LNCAP (cell line): ENCODE results near the gene MYCBP2.

Experiments used
- TF ChIP-seq, protein P1 (sequence below): fragments of 450-650 bp; IDR thresholded peaks from 2 replicates; pipeline ENCODE4 v1.5.1; 2017; ENCODE audit warnings: mild to moderate bottlenecking

The MYCBP2 gene

DNA sequence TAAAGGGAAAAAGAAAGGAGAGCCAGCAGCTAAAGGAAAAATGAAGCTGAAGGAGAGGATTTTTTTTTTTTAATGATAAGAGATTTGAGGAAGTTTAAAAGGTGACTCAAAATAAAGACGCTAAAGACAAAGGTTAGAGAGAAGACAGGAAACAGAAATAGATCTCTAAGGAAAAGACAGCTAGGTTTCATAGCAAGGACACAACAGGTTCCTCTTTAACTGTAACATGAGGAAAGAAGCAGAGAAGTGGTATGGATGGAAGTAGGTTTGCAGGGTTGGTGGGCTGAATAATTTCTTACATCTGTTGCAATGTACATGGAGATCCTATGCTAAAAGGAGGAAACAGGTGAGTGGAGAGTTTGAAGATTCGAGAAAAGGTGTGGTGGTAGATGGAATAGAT lies 107.5 kb downstream of the MYCBP2 start:
- TF ChIP-seq, protein P1, sequence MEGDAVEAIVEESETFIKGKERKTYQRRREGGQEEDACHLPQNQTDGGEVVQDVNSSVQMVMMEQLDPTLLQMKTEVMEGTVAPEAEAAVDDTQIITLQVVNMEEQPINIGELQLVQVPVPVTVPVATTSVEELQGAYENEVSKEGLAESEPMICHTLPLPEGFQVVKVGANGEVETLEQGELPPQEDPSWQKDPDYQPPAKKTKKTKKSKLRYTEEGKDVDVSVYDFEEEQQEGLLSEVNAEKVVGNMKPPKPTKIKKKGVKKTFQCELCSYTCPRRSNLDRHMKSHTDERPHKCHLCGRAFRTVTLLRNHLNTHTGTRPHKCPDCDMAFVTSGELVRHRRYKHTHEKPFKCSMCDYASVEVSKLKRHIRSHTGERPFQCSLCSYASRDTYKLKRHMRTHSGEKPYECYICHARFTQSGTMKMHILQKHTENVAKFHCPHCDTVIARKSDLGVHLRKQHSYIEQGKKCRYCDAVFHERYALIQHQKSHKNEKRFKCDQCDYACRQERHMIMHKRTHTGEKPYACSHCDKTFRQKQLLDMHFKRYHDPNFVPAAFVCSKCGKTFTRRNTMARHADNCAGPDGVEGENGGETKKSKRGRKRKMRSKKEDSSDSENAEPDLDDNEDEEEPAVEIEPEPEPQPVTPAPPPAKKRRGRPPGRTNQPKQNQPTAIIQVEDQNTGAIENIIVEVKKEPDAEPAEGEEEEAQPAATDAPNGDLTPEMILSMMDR: no peak

DNA sequence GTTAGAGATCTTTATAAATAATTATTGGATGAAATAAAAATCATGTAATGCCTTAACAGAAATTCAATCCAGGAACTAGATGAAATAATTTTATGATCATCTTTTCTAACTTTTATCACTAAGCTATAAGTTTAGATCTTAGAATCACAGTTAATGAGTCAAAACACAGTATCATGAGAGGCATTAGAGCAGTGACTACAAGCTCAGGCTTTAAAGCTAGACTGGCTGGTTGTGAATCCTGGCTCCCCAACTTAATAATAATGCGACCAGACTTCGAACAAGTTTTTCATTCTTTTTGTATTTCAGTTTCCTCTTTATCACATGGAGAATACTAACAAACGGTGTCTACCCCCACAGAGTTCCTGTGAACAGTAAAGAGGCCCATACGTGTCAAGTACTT lies 108.6 kb downstream of the MYCBP2 start:
- TF ChIP-seq, protein P1: no peak

DNA sequence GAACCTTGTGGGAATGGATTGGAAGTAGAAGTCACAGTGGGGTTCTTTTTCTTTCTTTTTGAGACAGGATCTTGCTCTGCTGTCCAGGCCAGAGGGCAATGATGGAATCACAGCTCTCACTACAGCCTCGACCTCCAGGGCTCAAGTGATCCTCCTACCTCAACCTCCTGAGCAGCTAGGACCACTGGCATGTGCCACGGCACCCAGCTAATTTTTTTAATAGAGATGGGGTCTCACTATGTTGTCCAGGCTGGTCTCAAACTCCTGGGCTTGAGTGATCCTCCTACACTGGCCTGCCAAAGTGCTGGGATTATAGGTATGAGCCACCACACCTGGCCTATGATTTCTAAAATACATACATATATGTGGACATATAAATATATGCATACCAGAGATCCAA lies 111.4 kb downstream of the MYCBP2 start:
- TF ChIP-seq, protein P1: no peak

- TF ChIP-seq, protein P1: no peak
Observed at GRCh38 chr13:77213644-77214043, 113.2 kb downstream of the MYCBP2 start.

GRCh38 chr13:77207943-77208342 lies 119.0 kb downstream of the MYCBP2 start:
- TF ChIP-seq, protein P1: no peak

GRCh38 chr13:77196052-77196618 lies 130.8 kb downstream of the MYCBP2 start:
- TF ChIP-seq, protein P1: no peak

DNA sequence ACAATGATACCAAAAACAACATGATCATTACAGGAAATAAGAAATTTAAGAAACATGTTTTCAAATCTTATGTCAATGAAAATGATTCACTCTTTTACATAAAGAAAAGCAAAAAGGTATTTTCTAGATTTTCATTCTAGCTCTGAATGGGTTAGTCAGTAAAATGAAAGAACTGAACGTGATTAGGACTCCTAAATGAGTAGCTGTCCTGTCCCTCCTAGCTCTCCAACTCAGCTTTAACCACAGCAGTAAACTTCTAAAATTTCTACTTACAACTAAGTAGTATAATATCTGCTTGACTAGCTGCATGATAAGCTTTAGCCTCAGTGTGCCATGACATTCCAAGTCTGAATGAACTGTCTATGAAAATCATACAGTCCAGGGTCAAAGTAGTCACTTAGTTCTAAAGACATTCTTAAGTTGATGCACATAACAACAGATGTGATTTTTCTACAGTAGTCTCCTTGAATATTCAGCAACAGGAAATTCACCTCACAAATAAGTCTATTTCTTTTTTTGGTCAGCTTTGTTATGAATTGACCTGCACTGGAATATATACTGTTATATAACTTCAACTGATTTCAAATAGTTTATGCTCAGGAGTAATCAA lies 136.4 kb downstream of the MYCBP2 start:
- TF ChIP-seq, protein P1: no peak

DNA sequence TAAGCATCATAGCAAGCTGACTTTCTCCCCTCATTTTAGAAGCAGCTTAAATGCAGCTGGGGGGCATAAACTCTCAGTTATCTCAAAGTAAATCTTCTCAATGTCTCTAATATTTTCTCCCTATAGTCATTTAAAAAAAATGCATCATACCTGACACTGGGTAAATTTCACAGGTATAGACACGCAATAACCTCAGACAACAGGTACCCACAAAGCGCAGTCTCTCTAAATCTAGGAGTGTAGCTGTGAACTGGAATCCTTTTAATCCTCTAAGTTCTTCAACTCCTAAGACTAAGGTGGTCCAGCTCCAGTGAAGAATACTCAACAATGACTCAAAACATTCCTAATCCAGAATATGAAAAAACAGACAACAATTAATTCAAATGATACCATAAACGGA lies 141.2 kb downstream of the MYCBP2 start:
- TF ChIP-seq, protein P1: no peak
